Right lobe of liver (tissue), 4 donors: ENCODE measurements around the gene ECD.
"Not testable (repeated sequence)": the region's sequence is repeated elsewhere in the genome, so short reads cannot be mapped to it uniquely, and the experiment has no call there.

Experiments
- CTCF ChIP-seq, 4 donors: fragments of 200-600 bp in 3 of 4; fragments of 450-650 bp in 1 of 4; IDR thresholded peaks; one replicate each; pipeline versions ENCODE4 v1.5.1 to v1.8.0; 2016 to 2022; ENCODE audit warnings: antibody characterized with exemption in 4 of 4, mild to moderate bottlenecking in 2 of 4
- POLR2A ChIP-seq: fragments of 450-650 bp; IDR thresholded peaks from one replicate; pipeline ENCODE4 v1.6.1; 2017; ENCODE audit warnings: antibody characterized with exemption, mild to moderate bottlenecking
- donor health status: DM: no; HTN: no; CAD: no.
- donor health status: DM: no; HTN: no; CAD: no.
- donor health status: DM: no; HTN: yes; CAD: no.

- TF ChIP-seq CTCF (IDR thresholded peaks at IDR 0.05); POLR2A: not testable (repeated sequence)
Observed at GRCh38 chr10:73150633-73151413, 17.0 kb downstream of the ECD start.
